Mesenchymal stem cell (in vitro differentiated cells and primary cell): ENCODE data around the gene AQP7.

Source experiments
- DNase-seq: peaks from one replicate; pipeline ENCODE4 v3.0.0-alpha.2; 2013
- H2AFZ ChIP-seq: one replicate; pipeline ENCODE4 v1.6.1; 2013; ENCODE audit warnings: low read depth, mild to moderate bottlenecking, control low read depth, inconsistent platforms, low read length, moderate library complexity
- H2AK5ac ChIP-seq: 2 replicates; pipeline ENCODE4 v1.6.1; 2013; ENCODE audit warnings: low read length, moderate library complexity, mild to moderate bottlenecking, inconsistent platforms; ENCODE audit not compliant: severe bottlenecking
- H2BK120ac ChIP-seq: one replicate; pipeline ENCODE4 v1.6.1; 2013; ENCODE audit warnings: low read depth, mild to moderate bottlenecking, inconsistent platforms, low read length, moderate library complexity
- H2BK12ac ChIP-seq, 2 experiments: one replicate each; pipeline ENCODE4 v1.6.1; 2013; ENCODE audit warnings: inconsistent platforms in 2 of 2, low read length in 2 of 2, mild to moderate bottlenecking in 2 of 2, moderate library complexity in 2 of 2, control low read depth in 1 of 2
- H2BK15ac ChIP-seq: one replicate; pipeline ENCODE4 v1.6.1; 2013; ENCODE audit warnings: mild to moderate bottlenecking, low read depth, inconsistent platforms; ENCODE audit not compliant: poor library complexity, severe bottlenecking
- H2BK5ac ChIP-seq: 2 replicates; pipeline ENCODE4 v1.6.1; 2013; ENCODE audit warnings: low read depth, mild to moderate bottlenecking, low read length, control low read depth, inconsistent platforms; ENCODE audit not compliant: poor library complexity, severe bottlenecking
- H3K14ac ChIP-seq, 2 experiments: one replicate each; pipeline ENCODE4 v1.6.1; 2013; ENCODE audit warnings: inconsistent platforms in 2 of 2, low read length in 2 of 2, control low read depth in 1 of 2, mild to moderate bottlenecking in 1 of 2, moderate library complexity in 1 of 2
- H3K18ac ChIP-seq, 2 experiments: one replicate each; pipeline ENCODE4 v1.6.1; 2013; ENCODE audit warnings: inconsistent platforms in 2 of 2, low read length in 2 of 2, control low read depth in 1 of 2, low read depth in 1 of 2, mild to moderate bottlenecking in 1 of 2
- H3K23ac ChIP-seq, 2 experiments: one replicate each; pipeline ENCODE4 v1.6.1; 2013; ENCODE audit warnings: inconsistent platforms in 2 of 2, low read length in 2 of 2, mild to moderate bottlenecking in 2 of 2, moderate library complexity in 2 of 2, control low read depth in 1 of 2
- H3K27ac ChIP-seq: 2 replicates; pipeline ENCODE4 v1.5.1; 2013; ENCODE audit warnings: mild to moderate bottlenecking, moderate library complexity, low read length, control low read depth, inconsistent platforms; ENCODE audit not compliant: poor library complexity, severe bottlenecking
- H3K27me3 ChIP-seq, 2 experiments: 2 replicates each; pipeline versions ENCODE4 v1.6.1 to v1.7.0; 2013; ENCODE audit warnings: low read length in 2 of 2, mild to moderate bottlenecking in 2 of 2, moderate library complexity in 2 of 2, control low read depth in 1 of 2, inconsistent platforms in 1 of 2; ENCODE audit not compliant: control insufficient read depth in 1 of 2, insufficient read depth in 1 of 2
- H3K36me3 ChIP-seq, 2 experiments: 2 replicates each; pipeline versions ENCODE4 v1.6.1 to v1.7.0; 2013; ENCODE audit warnings: low read length in 2 of 2, control low read depth in 1 of 2, inconsistent platforms in 1 of 2, low read depth in 1 of 2, mild to moderate bottlenecking in 1 of 2; ENCODE audit not compliant: insufficient read depth in 2 of 2, control insufficient read depth in 1 of 2
- H3K4ac ChIP-seq, 2 experiments: one replicate each; pipeline ENCODE4 v1.6.1; 2013; ENCODE audit warnings: inconsistent platforms in 2 of 2, low read length in 2 of 2, mild to moderate bottlenecking in 2 of 2, moderate library complexity in 2 of 2, control low read depth in 1 of 2, low read depth in 1 of 2
- H3K4me1 ChIP-seq: 2 replicates; pipeline ENCODE4 v1.6.1; 2013; ENCODE audit warnings: low read depth, low read length, control low read depth; ENCODE audit not compliant: control insufficient read depth, insufficient read depth
- H3K4me2 ChIP-seq: 2 replicates; pipeline ENCODE4 v1.6.1; 2013; ENCODE audit warnings: low read length, mild to moderate bottlenecking, inconsistent platforms; ENCODE audit not compliant: poor library complexity, severe bottlenecking
- H3K4me3 ChIP-seq, 2 experiments: 2 replicates each; pipeline versions ENCODE4 v1.5.1 to v1.7.0; 2013; ENCODE audit warnings: low read length in 2 of 2, mild to moderate bottlenecking in 2 of 2, control low read depth in 1 of 2, low read depth in 1 of 2; ENCODE audit not compliant: insufficient read depth in 1 of 2
- H3K79me1 ChIP-seq: replicated peaks from 2 replicates; pipeline ENCODE4 v1.6.1; 2013; ENCODE audit warnings: mild to moderate bottlenecking, control low read depth, low read length, inconsistent platforms; ENCODE audit not compliant: poor library complexity, severe bottlenecking
- H3K9ac ChIP-seq: 2 replicates; pipeline ENCODE4 v1.7.0; 2013; ENCODE audit warnings: mild to moderate bottlenecking, low read length, moderate library complexity
- H3K9me3 ChIP-seq: 2 replicates; pipeline ENCODE4 v1.7.0; 2013; ENCODE audit warnings: mild to moderate bottlenecking, low read length; ENCODE audit not compliant: control insufficient read depth
- H4K8ac ChIP-seq: one replicate; pipeline ENCODE4 v1.6.1; 2013; ENCODE audit warnings: inconsistent platforms, mild to moderate bottlenecking, low read length, moderate library complexity
- H4K91ac ChIP-seq: one replicate; pipeline ENCODE4 v1.6.1; 2013; ENCODE audit warnings: mild to moderate bottlenecking, low read length, inconsistent platforms
- WGBS: methylation state at CpG from one replicate; pipeline ENCODE4 v1.1.7; 2013; ENCODE audit warnings: mixed read lengths; 5-methylcytosine and 5-hydroxymethylcytosine counted together

The AQP7 gene

DNA sequence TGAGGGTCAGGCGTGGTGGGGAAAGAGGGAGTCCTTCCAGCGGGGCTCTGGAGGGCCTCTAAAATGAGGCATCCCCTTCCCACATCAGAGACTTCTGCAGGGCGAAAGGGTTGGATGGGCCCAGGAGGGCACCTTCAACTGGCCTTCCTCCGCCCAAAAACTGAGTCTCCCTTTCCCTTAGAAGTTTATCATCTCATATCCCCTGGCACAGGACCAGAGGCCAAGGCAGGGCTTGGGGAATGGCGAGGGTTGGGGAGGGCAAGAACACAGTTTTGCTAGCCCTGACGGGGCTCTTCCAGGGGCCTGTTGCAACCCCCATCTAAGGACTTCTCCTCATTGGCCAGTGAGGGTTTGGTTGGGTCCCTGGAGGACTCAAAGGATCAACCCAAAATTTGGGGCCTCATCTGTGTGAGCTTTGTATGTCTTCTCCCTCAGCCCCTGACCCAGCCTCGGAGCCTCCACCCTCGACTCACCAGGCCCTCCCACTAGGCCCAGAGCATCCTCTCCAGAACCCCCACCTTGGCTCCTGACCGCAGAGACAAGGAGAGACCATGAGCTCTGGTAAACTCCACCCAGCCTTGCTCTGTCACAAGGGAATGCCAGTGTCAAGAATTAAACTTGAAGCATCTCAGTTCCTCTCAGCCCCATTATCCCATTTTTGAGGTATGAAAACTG, 24.1 kb downstream of the AQP7 start:
- H2BK5ac ChIP-seq = no peak overlapping the region
- H3K18ac ChIP-seq = no peak overlapping the region
- H3K9ac ChIP-seq = no peak overlapping the region
- H2AFZ ChIP-seq = no peak overlapping the region
- H3K14ac ChIP-seq = no peak overlapping the region
- peaks cover 16% of the 10 kb centered on the region for H3K4me1 ChIP-seq
- H3K4me3 ChIP-seq = no peak overlapping the region
- H2AK5ac ChIP-seq = peak overlapping the region; percentile 46
- H3K4ac ChIP-seq = no peak overlapping the region
- no peak overlapping the region for H3K4me2 ChIP-seq
- DNase-seq = no peak
- H3K9me3 ChIP-seq = no peaks in the 10 kb centered on the region
- H2BK12ac ChIP-seq = no peak overlapping the region
- no peaks in the 10 kb centered on the region for H3K27me3 ChIP-seq
- no peak overlapping the region for H4K91ac ChIP-seq
- H2BK120ac ChIP-seq = no peak overlapping the region
- no peak overlapping the region for H3K27ac ChIP-seq
- H3K79me1 ChIP-seq = no peaks in the 10 kb centered on the region
- no peak overlapping the region for H3K23ac ChIP-seq
- H4K8ac ChIP-seq = no peak overlapping the region
- H3K36me3 ChIP-seq = peaks cover 8 to 13% of the 10 kb centered on the region in 2 experiments
- no peak overlapping the region for H2BK15ac ChIP-seq
- 96% methylated on average over 6 of the region's 9 CpGs for WGBS

DNA sequence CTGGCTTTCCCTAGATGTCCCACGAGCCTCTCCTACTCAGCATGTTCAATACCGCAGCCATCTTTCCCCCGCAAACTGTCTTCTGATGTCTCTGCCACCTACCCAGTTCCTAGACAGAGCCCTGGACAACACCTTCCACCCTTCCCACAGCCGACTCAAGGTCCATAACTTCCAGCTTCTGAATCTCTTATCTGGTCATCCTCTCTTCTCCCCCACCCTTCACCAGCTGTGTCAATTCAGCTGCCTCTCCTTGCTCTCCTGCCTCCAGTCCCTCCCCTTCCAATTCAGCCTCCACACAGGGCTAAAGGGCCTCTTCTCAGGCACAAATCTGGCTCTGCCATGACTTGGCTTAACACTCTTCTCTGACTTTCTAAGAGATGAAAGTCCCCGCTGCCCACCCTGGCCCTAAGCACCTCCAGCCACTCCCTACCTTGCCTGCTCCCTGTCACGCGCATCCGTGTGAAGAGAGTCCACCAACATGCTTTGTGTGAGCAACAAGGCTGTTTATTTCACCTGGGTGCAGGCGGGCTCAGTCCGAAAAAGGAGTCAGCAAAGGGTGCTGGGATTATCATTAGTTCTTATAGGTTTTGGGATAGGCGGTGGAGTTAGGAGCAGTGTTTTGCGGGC, 25.2 kb downstream of the AQP7 start:
- Histone ChIP-seq H3K4ac (no peak overlapping the region), H3K27ac (no peak overlapping the region), H2BK120ac (no peak overlapping the region), H3K79me1 (no peaks in the 10 kb centered on the region), H2AK5ac (no peak overlapping the region), H2AFZ (no peak overlapping the region), H3K4me2 (no peak overlapping the region), H3K14ac (no peak overlapping the region), H3K27me3 (no peaks in the 10 kb centered on the region), H4K8ac (no peak overlapping the region), H2BK12ac (no peak overlapping the region), H3K23ac (no peak overlapping the region), H3K4me3 (no peak overlapping the region), H3K9me3 (no peaks in the 10 kb centered on the region), H2BK5ac (no peak overlapping the region), H4K91ac (no peak overlapping the region), H3K4me1 (peaks cover 16% of the 10 kb centered on the region), H3K36me3 (peaks cover 16 to 21% of the 10 kb centered on the region in 2 experiments), H2BK15ac (no peak overlapping the region), H3K9ac (no peak overlapping the region), H3K18ac (no peak overlapping the region)
- no peak for DNase-seq
- WGBS = 95% methylated on average over 12 of the region's 12 CpGs

DNA sequence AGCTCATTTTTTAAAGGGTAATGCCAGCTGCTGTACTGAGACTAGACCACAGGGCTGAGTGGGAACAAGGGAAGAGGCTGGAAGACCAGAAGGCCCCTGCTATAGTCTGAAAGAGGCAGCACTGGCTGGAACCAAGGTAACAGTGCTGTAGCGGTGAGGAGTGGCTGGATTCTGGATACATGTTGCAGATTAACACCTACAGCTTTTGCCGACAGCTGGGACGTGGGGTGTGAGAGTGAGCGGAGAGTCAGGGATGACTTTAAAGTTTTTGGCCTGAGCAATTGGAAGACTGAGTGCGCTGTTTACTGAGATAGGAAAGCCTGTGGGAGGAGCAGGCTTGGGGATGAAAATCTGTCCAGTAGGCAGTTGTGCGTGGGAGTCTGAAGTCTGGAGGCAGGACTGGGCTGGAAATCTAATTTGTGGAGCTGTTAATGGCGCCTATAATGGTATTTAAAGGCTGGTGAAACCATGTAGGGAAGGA, 26.5 kb downstream of the AQP7 start:
- no peak overlapping the region for H3K18ac ChIP-seq
- no peaks in the 10 kb centered on the region for H3K27me3 ChIP-seq
- peaks cover 6% of the 10 kb centered on the region for H3K4me1 ChIP-seq
- H3K27ac ChIP-seq = no peak overlapping the region
- no peak overlapping the region for H2BK15ac ChIP-seq
- peak overlapping the region in 1 of 2 experiments; percentile 47 for H3K4me3 ChIP-seq
- H2AFZ ChIP-seq = no peak overlapping the region
- 97% methylated on average over 7 of the region's 7 CpGs for WGBS
- no peaks in the 10 kb centered on the region for H3K79me1 ChIP-seq
- H3K4me2 ChIP-seq = no peak overlapping the region
- H4K91ac ChIP-seq = peak overlapping the region; percentile 77
- H3K9ac ChIP-seq = peak overlapping the region; percentile 75
- H4K8ac ChIP-seq = peak overlapping the region; percentile 62
- H3K4ac ChIP-seq = no peak overlapping the region
- no peak overlapping the region for H2BK5ac ChIP-seq
- DNase-seq = no peak
- H2BK12ac ChIP-seq = peak overlapping the region in 1 of 2 experiments; percentile 52
- H3K9me3 ChIP-seq = no peaks in the 10 kb centered on the region
- peaks cover 26 to 34% of the 10 kb centered on the region in 2 experiments for H3K36me3 ChIP-seq
- no peak overlapping the region for H3K23ac ChIP-seq
- H2AK5ac ChIP-seq = no peak overlapping the region
- H2BK120ac ChIP-seq = no peak overlapping the region
- H3K14ac ChIP-seq = no peak overlapping the region

DNA sequence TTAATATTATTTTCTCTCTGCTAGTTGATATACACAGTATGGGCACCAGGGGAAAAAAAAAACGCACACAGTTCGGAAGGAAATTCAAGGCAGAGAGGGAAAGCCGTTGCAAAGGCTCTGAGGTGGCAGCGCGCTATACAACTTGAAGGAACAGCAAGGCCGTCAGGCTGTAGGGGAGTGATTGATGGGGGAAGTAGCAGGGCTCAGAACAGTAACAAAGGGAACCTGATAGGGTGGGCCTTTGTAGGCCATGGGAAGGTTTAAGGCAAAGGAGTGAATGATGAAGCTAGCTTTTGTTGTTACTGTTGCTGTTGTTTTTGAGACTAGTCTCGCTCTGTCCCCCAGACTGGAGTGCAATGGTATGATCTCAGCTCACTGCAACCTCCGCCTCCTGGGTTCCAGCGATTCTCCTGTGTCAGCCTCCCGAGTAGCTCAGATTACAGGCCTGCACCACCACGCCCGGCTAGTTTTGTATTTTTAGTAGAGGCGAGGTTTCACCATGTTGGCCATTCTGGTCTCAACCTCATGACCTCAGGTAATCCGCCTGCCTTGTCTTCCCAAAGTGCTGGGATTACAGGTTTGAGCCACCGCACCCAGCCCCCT, 27.0 kb downstream of the AQP7 start:
- H4K8ac ChIP-seq = peak overlapping the region; percentile 70
- peak overlapping the region in 1 of 2 experiments; percentile 19 for H3K18ac ChIP-seq
- H3K14ac ChIP-seq = no peak overlapping the region
- H3K79me1 ChIP-seq = no peaks in the 10 kb centered on the region
- H2BK5ac ChIP-seq = no peak overlapping the region
- peak overlapping the region; percentile 75 for H3K9ac ChIP-seq
- no peaks in the 10 kb centered on the region for H3K9me3 ChIP-seq
- no peak overlapping the region for H2AK5ac ChIP-seq
- H2AFZ ChIP-seq = no peak overlapping the region
- H3K4me2 ChIP-seq = no peak overlapping the region
- no peak overlapping the region for H3K23ac ChIP-seq
- peaks cover 30 to 40% of the 10 kb centered on the region in 2 experiments for H3K36me3 ChIP-seq
- no peak overlapping the region for H2BK120ac ChIP-seq
- peak overlapping the region in 1 of 2 experiments; percentile 31 for H3K4ac ChIP-seq
- no peaks in the 10 kb centered on the region for H3K27me3 ChIP-seq
- H2BK15ac ChIP-seq = no peak overlapping the region
- WGBS = 55% methylated on average over 15 of the region's 15 CpGs
- H3K4me1 ChIP-seq = peaks cover 3% of the 10 kb centered on the region
- DNase-seq = no peak
- peak overlapping the region; percentile 37 to 61 for H2BK12ac ChIP-seq
- peak overlapping the region; percentile 25 for H3K27ac ChIP-seq
- H3K4me3 ChIP-seq = peak overlapping the region in 1 of 2 experiments; percentile 47
- peak overlapping the region; percentile 57 for H4K91ac ChIP-seq
